ENCODE data around the gene KLF5. TPM values are rescaled to one million over a fixed set of nuclear protein-coding genes. Genes with fewer than 3 reads are reported as not detected.
"Not testable (repeated sequence)": the region's sequence is repeated elsewhere in the genome, so short reads cannot be mapped to it uniquely, and the experiment has no call there.

Gene KLF5
- total RNA-seq, 4 donors from 2014 or later = 3.6 to 32.3 (median 9.6) TPM

DNA sequence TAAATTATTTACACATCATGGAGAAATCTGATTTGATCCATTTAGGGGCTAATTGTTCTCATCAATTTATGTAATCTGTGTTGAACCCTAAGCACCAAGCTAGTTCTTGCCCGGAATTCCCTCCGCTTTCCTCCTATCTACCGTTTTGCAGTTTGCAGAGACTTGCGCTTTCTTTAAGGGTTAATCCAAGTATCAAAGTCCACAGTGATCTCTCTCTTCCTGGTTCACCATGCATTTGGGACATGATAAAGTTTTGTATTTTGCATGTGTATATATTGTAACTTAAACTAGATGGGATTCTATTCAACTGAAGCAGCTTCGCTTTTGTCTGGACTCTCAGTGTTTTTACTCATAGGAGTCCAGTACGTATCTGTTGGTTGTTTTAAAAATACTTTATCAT, 13.8 kb upstream of the KLF5 start:
- ATAC-seq (ENCODE audit: low FRiP score) (no peak), DNase-seq (ENCODE audit: low spot score) (no peak)
- TF ChIP-seq CTCF (IDR thresholded peaks at IDR 0.05) = no peak

- ATAC-seq (ENCODE audit: low FRiP score); DNase-seq (ENCODE audit: low spot score): not testable (repeated sequence)
Observed at GRCh38 chr13:73048615-73049014, 10.2 kb upstream of the KLF5 start.

DNA sequence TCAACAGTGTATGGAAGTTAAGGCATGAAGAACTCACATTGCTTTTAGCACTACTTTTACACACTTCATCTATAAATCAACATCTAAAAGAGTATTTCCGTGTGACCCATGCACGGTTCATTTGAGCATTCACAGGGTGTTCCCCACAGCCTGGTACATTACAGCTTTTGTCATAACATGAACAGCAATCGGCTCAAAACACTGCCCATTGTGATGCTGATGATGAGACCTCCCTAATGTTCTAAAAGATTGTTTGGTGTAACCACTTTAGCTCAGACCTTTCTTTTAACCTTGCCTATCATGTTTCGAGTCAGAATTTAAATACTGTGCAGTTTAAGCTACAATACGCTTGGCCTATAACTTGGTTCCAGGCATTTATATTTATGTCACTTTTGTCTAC, 4.1 kb upstream of the KLF5 start:
- no peak for DNase-seq (ENCODE audit: low spot score)
- ATAC-seq (ENCODE audit: low FRiP score) = no peak
- TF ChIP-seq CTCF (IDR thresholded peaks at IDR 0.05) = no peak

GRCh38 chr13:73055813-73056564, 2.8 kb upstream of the KLF5 start:
- DNase-seq (ENCODE audit: low spot score) (no peak), ATAC-seq (ENCODE audit: low FRiP score) (peak; percentile 72)
- no peak for TF ChIP-seq CTCF (IDR thresholded peaks at IDR 0.05)

DNA sequence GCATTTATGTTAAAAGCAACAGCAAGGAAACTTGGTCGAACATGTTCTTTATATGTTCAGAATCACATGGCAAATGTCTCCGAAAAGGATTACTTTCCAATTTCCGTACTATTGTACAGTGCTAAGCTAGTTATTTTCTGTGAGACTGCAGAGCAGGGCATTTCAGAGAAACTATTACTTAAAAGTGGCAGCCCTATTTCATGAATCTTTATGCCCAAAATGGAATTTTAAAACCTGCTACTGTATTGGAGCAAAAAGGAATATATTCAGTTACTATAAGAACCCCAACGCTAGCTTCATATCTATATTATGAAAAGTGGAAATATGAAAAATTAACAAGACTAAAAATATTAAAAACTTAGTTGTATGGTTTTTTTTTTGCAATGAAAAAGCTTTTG, 2.2 kb upstream of the KLF5 start:
- ATAC-seq (ENCODE audit: low FRiP score) = no peak

DNA sequence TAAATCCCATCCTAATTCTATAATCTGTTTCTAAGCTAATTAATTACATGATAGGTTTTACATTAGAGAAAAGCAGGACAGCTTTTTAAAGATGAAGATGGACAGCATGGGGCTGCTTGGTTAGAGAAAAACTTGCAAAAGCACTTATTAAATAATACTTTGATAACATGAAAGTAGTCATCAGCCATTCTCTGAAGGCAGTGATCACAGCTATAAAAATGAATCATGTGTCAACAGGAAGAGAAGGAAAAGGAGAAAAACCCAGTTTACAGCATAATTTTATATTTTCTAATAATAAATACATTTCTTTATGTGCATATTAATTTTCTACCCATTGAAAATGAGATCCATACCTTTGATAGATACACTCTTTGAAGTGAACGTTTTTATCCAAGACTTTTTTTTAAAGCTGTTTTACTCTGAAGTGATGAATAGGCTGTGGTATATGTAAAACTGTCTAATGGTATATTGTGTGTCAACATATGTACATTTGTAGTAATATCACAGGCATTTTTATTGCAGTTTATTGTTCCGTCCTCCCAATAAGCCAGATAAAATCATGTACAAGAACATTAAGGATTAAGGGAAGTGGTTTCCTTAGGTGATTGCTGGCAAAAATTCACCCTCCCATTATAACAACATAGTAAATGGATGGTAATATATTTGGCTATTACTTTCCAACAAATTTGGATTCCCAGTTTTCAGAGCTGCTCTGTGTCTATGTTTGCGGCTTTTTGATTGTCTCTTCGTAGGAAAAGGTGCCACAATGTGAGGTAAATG, 1.3 kb upstream of the KLF5 start:
- DNase-seq (ENCODE audit: low spot score) = no peak
- no peak for TF ChIP-seq CTCF (IDR thresholded peaks at IDR 0.05)
- no peak for ATAC-seq (ENCODE audit: low FRiP score)

More for the DNA sequence above, 2.2 kb upstream of the KLF5 start:
- DNase-seq (ENCODE audit: low spot score) = no peak
- no peak for TF ChIP-seq CTCF (IDR thresholded peaks at IDR 0.05)

- TF ChIP-seq CTCF (IDR thresholded peaks at IDR 0.05) = no peak
- ATAC-seq (ENCODE audit: low FRiP score) (no peak), DNase-seq (ENCODE audit: low spot score) (no peak)
Observed at GRCh38 chr13:73058064-73058313, 816 bp upstream of the KLF5 start.

All from omental fat pad (tissue), 4 donors.